Esophagus squamous epithelium (tissue), 4 donors: ENCODE data around the gene VSTM2L.

Experiments used
- POLR2A ChIP-seq, 4 donors: fragments of 450-650 bp; IDR thresholded peaks; one replicate each; pipeline ENCODE4 v1.6.1; 2017; ENCODE audit warnings: antibody characterized with exemption in 4 of 4, mild to moderate bottlenecking in 4 of 4, moderate library complexity in 3 of 4
- TF ChIP-seq, protein P1 (sequence below), 6 experiments: fragments of 450-650 bp in 4 of 6; fragments of 200-600 bp in 2 of 6; sonication (generic) in 2 of 6; IDR thresholded peaks; one replicate each; pipeline ENCODE4 v1.5.1; 2016 to 2019; ENCODE audit warnings: antibody characterized with exemption in 6 of 6, mild to moderate bottlenecking in 4 of 6, moderate library complexity in 4 of 6

DNA sequence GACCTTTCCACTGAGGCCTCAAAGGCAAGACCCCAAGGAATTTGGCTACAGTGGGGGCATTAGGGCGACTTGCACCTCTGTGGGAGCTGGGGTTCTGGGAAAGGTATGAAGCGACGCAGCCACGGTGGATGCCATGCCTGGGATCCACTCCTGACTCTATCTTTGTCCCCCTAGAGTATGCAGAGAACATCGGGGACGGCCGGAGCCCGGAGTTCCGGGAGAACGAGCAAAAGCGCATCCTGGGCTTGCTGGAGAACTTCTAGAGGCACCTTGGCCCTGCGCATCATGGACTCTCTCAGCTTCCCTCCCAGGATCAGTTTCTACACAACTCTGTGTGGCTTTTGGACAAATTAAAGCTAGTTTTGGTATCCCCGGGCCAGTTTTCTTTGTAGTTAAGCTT lies 31.2 kb upstream of the VSTM2L start:
- TF ChIP-seq, protein P1, sequence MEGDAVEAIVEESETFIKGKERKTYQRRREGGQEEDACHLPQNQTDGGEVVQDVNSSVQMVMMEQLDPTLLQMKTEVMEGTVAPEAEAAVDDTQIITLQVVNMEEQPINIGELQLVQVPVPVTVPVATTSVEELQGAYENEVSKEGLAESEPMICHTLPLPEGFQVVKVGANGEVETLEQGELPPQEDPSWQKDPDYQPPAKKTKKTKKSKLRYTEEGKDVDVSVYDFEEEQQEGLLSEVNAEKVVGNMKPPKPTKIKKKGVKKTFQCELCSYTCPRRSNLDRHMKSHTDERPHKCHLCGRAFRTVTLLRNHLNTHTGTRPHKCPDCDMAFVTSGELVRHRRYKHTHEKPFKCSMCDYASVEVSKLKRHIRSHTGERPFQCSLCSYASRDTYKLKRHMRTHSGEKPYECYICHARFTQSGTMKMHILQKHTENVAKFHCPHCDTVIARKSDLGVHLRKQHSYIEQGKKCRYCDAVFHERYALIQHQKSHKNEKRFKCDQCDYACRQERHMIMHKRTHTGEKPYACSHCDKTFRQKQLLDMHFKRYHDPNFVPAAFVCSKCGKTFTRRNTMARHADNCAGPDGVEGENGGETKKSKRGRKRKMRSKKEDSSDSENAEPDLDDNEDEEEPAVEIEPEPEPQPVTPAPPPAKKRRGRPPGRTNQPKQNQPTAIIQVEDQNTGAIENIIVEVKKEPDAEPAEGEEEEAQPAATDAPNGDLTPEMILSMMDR (IDR thresholded peaks at IDR 0.05) = no peak
- TF ChIP-seq POLR2A (IDR thresholded peaks at IDR 0.05) = no peak
